HG02852 (cell line): ENCODE data around the gene PARG.
A peak's percentile ranks its signal among the peaks of the same experiment; 100 is the strongest.
"Not testable (repeated sequence)": the region's sequence is repeated elsewhere in the genome, so short reads cannot be mapped to it uniquely, and the experiment has no call there.

ENCODE experiments used
- ATAC-seq: cut with Tn5 transposase; IDR thresholded peaks from one replicate; pipeline ENCODE4 v1.9.1; 2021; ENCODE audit warnings: mild to moderate bottlenecking, moderate library complexity; ENCODE audit not compliant: unreplicated experiment

PARG gene

DNA sequence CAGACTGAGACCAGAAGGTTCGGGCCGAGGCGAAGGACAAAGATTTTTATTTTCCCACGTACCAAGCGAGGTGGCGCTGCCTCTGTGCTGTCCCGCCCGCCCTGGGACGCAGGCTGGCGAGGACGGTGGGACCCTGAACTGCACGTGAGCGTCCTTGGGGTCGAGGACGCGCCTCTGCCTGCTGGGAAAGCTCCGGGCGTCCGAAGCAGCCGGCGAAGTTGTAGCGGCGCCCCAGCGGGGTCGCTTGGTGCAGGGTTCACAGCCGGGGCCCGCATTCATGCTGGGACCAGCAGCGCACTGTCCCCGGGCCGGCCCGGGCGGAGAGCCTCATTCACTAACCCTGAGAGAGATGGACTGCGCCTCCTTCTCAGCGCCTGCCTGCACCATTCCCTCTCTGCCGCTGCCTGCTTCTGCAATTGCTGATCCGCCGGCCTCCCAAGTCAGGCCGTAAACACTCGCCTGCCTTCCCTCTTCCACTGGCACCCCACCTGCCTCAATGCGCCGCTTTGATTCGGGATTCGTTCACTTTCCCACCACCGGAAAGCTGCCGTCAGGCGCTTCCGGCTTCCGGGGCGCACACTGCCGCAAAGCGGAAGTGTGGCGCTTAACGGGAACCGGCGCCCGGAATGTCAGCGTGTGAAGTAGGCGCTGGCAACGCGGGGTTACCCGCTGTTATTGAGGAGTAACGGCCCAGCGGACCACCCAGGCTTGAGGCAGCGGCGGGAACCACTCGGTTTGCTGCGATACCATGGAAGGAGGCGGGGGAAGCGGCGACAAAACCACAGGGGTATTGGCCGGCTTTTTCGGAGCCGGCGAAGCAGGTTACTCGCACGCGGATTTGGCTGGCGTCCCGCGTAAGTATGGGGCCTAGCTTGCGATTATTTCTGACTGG lies at the start of gene PARG, which contains the start of gene TIMM23B:
PARG (minus strand) TSS at position 581 of the 892 bp plus-strand sequence; CDS start at position 279, 302 bp downstream.
TIMM23B (plus strand) TSS at position 607 of the 892 bp plus-strand sequence; CDS start at position 749, 142 bp downstream.
- ATAC-seq: peak; percentile 71

DNA sequence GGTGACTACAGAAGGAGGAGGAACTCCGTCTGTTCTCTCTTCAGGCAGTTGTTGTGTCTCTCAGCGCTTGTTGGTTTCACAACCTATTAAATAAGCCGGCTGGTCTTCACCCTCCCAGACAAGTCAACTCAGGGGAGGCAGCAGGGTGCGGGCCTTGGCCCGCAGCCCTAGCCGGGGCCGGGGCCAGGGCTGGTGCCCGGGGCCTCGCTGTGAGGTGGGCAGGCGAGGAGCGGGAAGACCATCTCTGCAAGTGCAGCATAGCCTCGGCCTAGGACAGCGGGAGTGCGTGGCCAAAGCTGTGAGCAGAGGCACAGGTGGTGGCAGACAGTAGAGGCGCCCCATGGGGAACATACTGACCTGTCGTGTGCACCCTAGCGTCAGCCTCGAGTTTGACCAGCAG lies 46.5 kb upstream of the PARG start, which contains the start of gene AGAP6:
AGAP6 (plus strand) TSS at position 31 of the 400 bp plus-strand sequence; CDS start at position 341, 310 bp downstream.
- not testable (repeated sequence) for ATAC-seq

DNA sequence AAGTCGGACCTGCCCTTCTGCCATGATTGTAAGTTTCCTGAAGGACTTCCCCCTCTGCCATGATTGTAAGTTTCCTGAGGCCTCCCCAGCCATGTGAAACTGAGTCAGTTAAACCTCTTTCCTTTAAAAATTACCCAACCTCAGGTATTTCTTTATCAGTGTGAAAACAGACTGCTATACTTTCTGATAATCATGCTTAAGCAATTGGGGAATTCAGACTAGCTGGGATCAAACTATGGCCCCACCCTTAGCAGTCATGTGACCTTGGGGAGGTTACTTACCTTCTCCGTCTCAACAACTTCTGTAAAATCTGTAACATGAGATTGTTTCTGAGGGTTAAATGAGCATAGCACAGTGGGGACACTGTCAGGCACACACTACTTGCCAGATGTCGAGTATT lies 45.4 kb upstream of the PARG start:
- not testable (repeated sequence) for ATAC-seq

DNA sequence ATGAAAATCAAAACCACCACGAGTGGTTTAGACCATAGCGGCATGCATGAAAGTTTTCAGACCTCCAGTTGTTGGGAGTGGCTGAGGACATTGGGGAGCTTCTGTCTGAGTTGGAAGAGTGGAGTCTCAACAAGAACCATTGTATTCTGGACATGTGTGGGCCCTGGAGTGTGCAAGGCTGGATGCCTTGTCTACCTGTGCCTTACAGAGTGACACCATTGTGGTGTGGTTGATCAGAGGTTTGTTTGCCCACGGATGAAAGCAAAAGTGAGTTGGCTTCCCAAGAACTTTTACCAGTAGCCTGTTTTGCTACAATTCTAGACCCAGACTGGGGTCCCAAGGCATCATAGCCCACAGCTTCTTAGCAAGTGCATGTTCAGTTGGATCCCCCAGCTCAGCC lies 35.9 kb upstream of the PARG start:
- ATAC-seq: not testable (repeated sequence)

DNA sequence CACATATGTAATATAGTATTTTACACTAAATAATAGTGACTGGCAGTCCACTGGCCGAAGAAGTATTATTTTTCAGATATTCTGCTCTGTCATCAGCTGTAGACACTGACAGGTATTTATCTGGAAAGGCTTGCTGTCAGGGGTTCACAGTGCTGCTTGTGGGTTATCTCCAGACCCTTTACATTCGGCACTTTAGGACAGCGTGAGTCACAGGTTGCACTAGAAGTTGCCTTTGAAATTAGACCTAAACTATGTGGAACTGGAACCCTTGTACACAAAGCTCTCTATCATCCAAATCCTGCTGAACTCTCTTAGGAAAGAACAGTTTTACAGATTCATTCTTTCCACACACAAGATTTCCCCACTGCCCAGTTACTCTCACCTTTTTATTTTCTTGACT lies 30.3 kb upstream of the PARG start:
- ATAC-seq: not testable (repeated sequence)

DNA sequence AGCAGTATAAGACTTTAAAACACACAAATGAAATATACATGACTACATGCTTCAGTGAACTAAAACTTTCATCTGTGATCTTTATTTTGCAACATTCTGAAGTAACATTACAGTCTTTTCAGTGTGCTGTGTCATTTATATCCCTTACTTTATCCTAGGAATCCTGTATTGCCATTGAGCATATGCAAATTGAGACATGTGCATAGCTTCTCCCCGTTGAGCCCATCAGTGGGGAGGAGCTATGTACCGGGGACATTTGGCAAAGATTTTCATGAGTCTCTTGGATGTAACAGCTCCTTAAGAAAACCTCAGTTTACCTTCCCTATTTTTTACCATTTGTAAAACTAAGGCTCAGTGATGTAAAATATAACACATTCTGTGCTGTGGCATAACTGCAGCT lies 29.6 kb upstream of the PARG start:
- ATAC-seq: not testable (repeated sequence)

DNA sequence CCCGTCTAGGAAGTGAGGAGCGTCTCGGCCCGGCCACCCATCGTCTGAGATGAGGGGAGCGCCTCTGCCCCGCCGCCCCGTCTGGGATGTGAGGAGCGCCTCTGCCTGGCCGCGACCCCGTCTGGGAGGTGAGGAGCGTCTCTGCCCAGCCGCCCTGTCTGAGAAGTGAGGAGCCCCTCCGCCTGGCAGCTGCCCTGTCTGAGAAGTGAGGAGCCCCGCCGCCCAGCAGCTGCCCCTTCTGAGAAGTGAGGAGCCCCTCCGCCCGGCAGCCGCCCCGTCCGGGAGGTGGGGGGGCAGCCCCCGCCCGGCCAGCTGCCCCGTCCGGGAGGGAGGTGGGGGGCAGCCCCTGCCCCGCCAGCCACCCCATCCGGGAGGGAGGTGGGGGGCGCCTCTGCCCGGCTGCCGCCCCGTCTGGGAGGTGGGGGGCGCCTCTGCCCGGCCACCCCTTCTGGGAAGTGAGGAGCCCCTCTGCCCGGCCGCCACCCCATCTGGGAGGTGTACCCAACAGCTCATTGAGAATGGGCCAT lies 28.6 kb upstream of the PARG start:
- not testable (repeated sequence) for ATAC-seq

DNA sequence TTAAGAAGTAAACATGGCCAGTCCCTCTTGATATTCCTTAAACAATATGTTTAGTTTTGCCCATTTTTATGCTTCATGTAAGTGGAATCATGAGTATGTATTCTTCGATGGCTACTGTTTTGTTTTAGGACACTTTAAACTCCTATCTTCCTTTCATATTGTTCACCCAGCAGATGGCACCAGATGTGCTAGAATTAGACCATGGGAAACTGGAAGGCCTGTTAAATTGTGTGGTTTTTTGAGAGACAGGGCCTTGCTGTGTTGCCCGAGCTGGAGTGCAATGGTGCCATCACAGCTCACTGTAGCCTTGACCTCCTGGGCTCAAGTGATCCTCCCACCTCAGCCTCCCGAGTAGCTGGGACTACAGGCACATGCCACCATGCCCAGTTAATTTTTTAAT lies 11.3 kb upstream of the PARG start:
- not testable (repeated sequence) for ATAC-seq

DNA sequence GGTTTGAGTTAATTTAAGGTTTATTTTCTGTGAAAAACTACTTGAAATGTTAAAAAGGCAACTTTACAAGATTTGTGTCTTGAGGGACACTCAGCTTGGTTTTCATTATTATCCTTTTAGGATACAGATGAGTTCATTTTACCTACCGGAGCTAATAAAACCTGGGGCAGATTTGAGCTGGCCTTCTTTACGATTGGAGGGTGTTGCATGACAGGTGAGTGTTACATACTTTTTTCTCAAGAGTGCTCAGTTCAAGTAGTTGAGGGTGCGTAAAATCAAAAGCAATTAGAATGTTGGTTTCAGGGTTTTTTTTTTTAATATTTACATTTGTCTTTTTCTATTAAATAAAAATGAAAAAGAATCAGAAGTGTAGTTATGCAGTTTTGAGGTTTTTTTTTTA lies 10.2 kb upstream of the PARG start:
- not testable (repeated sequence) for ATAC-seq

DNA sequence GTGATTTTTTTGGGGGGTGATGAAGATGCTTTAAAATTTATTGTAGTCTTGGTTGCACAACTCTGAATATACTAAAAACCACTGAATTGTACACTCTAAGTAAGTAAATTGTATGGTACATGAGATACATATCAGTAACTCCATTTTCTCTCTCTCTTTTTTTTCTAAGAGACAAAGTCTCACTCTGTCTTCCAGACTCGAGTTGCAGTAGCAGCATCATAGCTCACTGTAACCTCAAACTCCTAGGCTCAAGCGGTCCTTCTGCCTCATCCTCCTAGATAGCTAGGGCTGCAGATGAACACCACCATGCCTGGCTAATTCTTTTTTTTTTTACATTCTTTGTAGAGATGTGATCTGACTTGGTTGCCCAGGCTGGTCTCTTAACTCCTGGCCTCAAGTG lies 6.9 kb upstream of the PARG start:
- not testable (repeated sequence) for ATAC-seq

DNA sequence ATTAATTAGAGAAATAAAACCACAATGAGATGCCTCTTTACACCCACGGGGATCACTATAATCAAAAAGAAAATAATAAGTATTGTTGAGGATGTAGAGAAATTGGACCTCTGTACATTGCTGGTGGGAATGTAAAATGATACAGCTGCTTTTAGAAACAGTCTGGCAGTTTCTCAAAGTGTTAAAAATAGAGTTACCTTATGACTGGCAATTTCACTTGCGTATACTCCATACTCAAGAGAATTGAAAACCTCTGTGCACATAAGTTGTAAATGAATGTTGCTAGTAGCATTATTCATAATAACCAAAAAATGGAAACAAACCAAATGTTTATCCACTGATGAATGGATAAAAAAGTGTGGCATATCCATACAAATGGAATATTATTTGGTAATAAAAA lies 6.3 kb upstream of the PARG start:
- peak; percentile 92 for ATAC-seq

DNA sequence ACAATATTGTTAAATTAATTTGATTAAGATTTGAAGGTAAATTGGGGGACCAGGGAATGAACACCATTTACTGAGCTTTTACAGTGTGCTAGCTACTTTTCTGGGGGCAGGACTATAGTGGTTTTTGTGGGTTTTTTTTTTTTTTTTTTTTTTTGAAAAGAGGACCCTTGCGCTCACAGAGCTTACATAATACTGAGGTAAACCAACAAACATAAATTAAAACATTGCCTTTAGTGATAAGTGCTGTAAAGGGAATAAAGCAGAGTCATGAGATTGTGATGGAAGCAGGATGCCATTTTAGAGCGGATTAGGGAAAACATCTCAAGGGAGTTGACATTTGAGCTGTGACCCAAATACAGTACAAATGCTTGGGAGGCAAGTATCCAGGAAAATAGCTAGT lies 1.8 kb upstream of the PARG start:
- not testable (repeated sequence) for ATAC-seq

DNA sequence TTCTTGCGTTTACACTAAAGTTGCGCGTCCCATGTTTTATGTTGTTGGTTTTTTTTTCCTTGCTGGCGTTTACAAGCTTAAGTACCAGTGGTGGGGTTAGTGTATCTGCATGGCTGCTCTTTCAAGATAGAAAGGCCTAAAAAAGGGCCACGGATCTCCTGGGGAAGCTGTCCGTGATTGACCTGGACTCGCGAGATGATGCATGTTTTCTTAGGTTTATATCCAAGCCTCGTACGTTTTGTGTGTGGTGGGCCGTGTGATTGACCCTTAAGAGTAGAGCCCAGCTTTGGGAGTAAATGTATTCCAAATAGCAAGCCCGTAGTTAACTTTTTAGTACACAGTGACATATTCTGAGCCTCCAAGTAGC lies 495 bp upstream of the PARG start:
- peak; percentile 24 for ATAC-seq

DNA sequence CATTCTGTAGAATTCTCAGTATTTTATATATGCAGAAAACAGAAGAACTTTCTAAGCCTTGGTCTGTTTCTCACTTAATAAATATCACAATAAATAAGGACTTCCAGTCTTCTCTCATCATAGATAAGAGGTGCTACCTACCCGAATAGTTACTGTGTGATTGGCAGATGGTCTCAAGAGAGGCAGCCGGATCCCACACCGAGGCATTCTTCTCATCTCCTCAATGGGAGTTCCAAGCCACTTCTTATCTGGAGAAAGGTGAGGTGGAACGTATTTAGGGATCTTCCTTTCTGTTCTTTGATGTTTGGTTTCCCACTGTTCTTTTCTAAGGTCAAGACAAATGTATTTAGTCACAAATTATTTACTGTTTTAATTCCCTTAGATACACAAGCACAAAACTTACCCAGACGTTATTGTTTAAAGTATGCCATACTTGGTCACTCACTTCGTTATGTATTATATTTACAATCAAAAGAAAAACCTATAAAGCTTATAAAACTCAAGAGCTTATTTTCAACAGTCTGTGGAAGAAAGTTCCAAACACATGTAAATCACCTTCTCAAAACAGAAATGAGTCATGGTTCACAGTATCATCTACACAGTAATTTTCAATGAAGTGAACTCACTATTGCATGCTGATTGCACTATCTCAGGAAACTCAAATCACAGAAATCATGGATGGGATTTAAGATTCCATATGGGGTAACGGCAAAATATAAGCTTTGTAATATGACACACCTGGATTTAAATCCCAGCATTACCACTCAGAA lies 9.7 kb downstream of the PARG start:
- not testable (repeated sequence) for ATAC-seq

DNA sequence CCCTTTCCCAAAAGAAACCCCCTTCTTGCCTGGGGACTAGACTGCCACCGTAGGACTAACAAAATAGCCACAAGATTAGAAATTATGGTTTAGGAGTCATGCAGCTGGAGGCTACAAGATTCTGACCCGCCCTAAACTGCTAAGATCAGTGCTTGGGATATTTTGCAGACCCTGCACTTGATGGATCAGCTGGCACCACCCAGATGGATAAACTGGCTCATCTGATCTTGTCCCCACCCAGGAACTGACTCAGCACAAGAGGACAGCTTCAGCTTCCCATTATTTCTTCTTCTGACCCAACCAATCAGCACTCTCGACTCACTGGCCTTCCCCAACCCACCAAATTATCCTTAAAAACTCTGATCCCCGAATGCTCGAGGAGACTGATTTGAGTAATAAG lies 10.6 kb downstream of the PARG start:
- not testable (repeated sequence) for ATAC-seq

DNA sequence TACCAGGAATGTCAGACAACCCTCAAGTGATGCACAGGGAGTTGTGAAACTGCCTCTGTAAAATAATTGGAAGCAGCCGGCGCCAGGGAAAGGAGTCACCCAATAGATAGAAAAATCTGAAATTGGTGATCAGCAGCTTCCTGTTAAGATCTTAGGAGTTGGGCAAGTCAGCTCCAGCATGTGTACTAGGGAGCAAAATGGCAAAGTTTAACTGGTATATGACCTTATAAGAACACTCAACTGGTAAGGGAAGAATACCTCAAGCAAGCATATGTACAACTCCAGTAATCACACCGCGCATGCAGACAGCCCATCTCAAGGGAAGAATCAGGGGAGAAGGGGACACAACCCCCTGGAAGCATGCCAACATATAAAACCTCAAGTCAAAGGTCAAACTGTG lies 18.3 kb downstream of the PARG start:
- ATAC-seq: not testable (repeated sequence)

DNA sequence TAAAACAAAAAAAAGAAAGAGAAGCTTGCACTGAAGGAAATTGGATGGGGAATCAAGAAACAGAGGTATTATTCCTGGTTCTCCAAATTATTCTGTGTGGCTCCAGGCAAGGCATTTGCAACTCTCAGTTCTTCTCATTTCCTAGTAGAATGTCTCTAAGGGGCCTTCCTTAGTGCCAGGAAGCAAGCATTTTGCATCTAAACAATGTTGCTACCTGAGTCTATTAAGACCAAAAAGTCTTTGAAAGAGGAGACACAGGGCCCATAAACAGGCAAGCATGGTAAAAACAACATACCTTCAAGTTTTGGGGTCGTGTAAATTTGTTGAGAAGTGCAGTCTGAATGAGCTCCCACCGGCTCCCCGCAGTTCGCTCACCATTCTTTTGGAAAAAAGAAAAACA lies 19.8 kb downstream of the PARG start:
- not testable (repeated sequence) for ATAC-seq

DNA sequence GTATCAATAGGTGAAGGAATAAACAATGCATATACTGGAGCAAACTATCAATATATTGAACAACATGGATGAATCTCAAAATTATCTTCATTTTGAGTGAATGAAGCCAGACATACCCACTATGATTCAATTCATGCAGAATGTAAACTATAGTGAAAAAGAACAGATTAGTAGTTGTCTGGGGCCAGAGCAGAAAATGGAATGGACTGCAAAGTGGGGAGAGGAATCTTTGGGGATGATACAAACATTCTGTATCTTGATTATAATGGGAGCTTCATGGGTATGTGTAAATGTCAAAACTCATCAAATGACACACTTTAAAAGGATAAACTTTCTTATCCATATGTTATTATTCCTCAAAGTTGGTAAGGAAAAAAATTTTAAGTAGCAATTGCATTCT lies 23.9 kb downstream of the PARG start:
- ATAC-seq: not testable (repeated sequence)

DNA sequence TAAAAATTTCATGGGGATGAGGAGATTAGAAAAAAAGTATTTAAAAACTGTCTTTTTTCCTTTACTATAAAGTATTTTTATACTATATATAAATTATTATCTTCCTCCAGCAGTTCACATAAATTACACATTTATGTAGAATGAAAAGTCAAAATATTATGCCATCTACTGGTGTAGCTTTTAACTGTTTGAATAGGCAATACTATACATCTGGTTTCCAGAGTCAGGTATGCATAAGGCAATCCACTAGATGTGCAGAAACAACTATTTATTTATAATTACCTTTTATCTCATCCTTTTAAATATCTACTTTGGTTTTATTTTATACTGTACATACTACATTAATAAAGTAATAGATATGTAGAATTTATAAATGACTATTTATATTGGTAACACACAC lies 25.4 kb downstream of the PARG start:
- not testable (repeated sequence) for ATAC-seq

DNA sequence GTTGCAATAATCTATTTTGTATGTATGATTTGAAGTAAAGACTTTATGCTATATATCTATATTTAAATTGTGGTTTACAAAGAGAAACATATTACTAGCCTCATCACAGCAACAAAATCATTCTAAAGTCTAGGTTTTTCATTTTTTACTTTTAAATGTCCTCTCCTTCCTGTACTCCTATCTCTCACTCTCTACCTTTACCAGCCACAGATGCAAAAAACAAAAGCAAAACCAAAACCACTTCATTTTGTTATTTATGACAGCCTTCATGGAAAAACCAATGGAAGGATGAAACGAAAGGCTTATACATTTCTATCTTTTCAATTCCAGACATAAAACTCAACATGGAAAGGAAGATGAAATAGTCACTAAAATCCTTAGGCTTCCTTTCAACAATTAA lies 31.5 kb downstream of the PARG start:
- ATAC-seq: not testable (repeated sequence)
